AG09319 (cell line): ENCODE data around the gene MGAM2.

ENCODE experiments used
- DNase-seq: peaks from one replicate; pipeline ENCODE4 v3.0.0-alpha.2; 2010; ENCODE audit warnings: low read depth; ENCODE audit errors: extremely low read depth
- CTCF ChIP-seq: IDR thresholded peaks from 2 replicates; pipeline ENCODE4 v1.5.1; 2011; ENCODE audit warnings: low read depth, mild to moderate bottlenecking, inconsistent platforms, low read length, moderate library complexity

The MGAM2 gene

GRCh38 chr7:142240546-142240945 is 129.0 kb downstream of the MGAM2 start:
- no peak for TF ChIP-seq CTCF
- no peak for DNase-seq

DNA sequence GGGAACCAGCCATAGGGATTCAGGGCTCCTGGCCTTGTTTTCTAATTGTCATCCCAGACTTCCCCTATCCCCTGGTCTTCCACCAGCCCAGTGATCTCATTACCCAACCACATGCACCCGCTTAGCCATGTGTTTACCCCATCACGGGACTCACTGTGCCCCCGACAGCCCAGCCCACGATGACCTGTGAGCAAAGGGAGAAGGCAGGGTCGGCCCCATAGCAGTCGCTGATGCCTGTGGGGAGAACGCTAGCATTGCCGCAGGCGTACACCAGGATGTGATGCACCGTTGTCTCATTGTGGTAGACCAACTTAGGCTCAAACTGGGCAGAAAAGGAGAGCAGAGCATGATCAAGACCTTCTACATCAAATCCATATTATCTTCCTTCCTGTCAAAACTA is 132.3 kb downstream of the MGAM2 start:
- no peak for DNase-seq

DNA sequence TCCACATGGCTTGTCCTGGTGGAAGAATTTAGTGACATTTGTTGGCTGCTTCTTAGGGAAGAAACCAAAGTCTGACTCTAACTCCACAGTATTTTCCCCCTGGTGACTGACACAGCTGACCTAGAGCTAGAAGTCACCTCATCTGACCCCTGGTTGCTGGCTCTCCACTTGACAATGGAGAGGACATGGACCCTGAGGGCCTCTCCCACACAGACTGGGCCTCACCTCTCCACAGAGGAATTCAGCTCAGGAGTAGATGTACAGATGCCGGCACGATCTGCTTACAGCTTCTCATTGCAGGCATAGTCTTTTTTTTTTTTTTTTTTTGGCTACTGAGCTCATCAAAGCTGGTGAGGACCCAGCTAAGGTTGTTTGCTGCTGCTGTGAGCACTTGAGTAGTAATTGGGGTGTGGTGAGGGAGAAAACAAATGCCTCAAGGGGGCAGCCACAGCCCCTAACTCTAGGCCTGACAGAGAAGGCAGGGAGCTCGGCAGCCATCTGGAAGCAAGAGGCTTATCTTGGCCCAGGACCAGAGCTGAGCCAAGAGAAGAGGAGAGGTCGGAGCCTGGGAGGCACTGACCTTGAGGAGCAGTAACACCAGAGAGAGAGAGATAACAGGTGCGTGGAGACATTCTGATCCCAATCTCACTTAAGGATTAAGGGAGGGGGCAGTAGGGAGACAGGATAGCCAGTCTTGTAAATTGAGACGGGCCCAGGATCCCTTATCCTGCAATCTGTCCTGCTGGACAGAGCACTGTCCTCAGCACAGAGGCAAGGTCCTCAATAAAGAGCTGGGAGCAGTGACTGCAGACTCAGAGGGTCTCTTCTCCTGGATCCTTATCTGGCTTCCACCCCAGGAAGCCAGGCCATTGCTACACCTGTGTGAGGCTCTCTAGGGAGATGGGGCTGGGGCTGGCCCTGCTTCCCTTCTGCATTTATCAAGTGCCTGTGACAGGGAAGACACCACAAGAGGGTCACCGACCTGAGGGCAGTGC is 136.9 kb downstream of the MGAM2 start:
- TF ChIP-seq CTCF: no peak
- no peak for DNase-seq

More for the DNA sequence above, 132.3 kb downstream of the MGAM2 start:
- TF ChIP-seq CTCF: no peak

- no peak for TF ChIP-seq CTCF
- DNase-seq: no peak
These were observed 138.4 kb downstream of the MGAM2 start for GRCh38 chr7:142249918-142250317.

GRCh38 chr7:142250705-142251104 is 139.2 kb downstream of the MGAM2 start:
- DNase-seq: no peak
- TF ChIP-seq CTCF: no peak

DNA sequence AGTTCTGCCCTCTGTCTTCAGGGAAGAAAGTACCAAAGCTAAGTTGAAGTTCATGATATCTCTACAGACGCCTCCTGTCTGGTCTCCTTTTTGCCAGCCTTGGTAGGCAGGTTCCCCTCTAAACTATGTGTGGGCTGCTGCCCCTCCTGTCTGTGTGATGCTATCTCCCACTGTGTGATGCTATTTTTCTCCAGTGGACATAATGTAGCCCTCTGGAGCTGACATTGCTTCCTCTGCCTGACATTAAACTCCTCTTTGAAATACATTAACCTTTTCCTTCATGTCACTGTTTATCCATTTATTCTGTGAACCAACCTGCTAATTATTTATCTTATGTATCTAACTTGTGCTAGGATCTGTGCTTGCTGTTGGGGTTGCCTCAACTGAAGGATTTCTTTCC is 146.4 kb downstream of the MGAM2 start, which contains the start of gene PRSS58:
Gene PRSS58 (minus strand): TSS at position 101 of the 400 bp plus-strand sequence. CDS start 351 bp downstream, outside the sequence.
- TF ChIP-seq CTCF: no peak

More for the DNA sequence above, 146.4 kb downstream of the MGAM2 start, which contains the start of gene PRSS58:
- DNase-seq: no peak
